Measurements from ENCODE around the gene OGG1.

OGG1 gene

DNA sequence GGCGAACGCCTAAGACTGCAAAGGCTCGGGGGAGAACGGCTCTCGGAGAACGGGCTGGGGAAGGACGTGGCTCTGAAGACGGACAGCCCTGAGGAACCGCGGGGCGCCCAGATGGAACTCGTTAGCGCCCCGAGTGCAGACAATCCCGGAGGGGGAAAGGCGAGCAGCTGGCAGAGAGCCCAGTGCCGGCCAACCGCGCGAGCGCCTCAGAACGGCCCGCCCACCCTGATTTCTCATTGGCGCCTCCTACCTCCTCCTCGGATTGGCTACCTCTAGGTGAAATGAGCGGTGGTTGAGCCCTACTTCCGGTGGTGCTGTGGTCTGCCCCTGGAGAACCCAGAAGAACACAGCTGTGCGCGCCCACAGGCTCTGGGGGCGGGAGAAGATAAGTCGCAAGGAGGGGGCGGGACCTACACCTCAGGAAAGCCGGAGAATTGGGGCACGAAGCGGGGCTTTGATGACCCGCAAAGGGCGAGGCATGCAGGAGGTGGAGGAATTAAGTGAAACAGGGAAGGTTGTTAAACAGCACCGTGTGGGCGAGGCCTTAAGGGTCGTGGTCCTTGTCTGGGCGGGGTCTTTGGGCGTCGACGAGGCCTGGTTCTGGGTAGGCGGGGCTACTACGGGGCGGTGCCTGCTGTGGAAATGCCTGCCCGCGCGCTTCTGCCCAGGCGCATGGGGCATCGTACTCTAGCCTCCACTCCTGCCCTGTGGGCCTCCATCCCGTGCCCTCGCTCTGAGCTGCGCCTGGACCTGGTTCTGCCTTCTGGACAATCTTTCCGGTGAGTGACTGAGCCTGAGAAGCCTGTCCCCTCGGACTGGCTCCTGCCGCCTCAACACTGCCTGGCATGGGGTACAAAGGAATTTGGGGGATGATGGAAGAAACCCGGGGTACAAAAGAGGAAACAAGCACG, at the start of gene OGG1:
TSS of gene OGG1 (plus strand) at position 308 of the 911 bp plus-strand sequence. CDS start at position 643, 335 bp downstream.
- DNase-seq (ENCODE audit: low read depth): peak; percentile 99

DNA sequence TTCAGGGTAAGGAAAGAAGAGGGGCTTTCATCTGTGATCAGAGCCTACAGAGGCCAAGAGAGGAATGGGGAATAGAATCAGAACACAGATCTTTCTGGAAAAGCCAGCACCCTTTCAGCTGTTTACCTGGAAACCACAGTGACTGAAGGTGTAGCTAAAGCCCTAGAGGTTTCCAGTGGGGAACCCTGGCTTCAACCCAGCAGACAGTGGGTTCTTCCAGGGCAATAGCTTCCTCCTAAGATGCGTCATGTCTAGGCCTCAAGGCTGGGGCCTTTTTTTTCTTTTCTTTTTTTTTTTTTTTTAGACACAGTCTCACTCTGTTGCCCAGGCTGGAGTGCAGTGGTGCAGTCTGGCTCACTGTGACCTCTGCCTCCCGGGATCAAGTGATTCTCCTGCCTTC, 49.2 kb upstream of the OGG1 start:
- DNase-seq (ENCODE audit: low read depth): no peak

DNA sequence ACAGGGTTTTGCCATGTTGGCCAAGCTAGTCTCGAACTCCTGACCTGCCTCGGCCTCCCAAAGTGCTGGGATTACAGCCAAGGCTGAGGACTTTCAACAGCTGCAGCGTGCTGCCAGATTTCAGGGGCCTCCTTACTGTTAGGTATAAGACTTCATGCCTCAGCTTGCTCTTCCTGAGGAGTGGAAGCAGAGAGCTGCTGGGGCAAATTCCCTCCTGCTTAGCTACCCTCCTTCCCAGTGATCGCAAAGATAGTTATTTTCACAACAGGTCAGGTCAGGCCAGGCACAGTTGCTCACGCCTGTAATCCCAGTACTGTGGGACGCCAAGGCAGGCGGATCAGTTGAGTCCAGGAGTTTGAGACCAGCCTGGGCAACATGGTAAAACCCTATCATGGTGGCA, 48.7 kb upstream of the OGG1 start:
- DNase-seq (ENCODE audit: low read depth): no peak

DNA sequence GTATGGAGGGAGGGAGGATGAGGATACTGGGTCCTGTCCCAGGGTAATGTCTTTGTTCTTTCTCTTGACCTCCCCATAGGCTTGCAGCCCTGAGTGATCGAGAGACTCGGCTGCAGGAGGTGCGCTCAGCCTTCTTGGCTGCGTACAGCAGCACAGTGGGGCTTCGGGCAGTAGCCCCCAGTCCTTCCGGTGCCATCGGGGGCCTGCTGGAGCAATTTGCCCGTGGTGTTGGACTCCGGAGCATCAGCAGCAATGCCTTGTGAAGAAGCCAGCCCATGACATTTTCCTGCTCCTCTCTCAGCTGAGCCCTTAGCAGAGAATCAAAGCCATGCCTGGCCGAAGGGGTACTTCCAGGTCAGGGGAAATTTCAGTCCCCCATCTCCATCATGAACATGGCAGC, 48.0 kb upstream of the OGG1 start:
- DNase-seq (ENCODE audit: low read depth): no peak

DNA sequence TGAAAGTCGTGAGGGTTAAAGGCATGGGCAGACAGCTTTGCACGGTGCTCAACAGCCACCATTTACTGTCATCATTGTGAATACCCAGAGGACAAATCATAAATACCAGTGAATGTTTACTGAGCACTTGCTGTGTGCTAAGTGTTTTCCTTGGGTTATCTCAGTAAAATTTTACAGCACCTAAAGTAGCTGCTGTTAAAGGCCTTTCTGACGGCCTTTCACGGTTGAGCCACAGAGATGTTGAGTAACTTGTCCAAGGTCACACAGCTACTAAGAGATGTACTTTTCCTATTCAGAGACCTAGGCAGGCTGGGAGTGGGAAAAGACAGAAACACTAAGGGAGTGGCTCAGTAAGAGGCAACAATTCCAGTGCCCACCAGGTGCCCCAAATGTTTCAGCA, 46.5 kb upstream of the OGG1 start:
- DNase-seq (ENCODE audit: low read depth): no peak

DNA sequence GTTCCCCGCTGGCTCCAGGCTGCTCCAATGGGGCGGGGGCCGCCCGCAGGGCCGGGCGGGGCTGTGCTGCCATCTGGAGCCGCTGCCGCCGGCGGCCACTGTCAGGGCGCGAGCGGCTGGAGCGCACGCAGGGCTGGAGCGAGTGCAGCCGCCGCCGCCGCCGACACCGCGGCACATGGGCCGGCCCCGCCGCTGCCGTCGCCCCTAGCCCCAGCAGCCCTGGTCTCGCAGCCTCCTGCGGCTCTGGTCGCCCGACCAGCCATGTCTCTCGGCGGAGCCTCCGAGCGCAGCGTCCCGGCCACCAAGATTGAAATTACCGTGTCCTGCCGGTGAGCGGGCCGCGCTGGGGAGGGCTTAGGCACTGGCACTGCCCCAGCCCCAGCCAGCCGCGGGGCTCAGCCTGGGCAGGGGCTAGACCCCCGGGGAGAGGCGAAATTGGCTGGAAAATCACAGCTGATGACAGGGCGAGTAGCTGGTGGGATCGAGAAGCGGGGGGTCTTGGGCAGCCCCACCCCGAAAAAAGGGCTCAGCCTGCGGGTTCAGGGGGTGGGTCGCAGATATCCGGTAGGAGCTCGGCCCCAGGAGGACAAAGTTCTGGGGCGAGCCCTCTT, 45.9 kb upstream of the OGG1 start, which contains the start of gene CPNE9:
TSS of gene CPNE9 (plus strand) at position 98 of the 611 bp plus-strand sequence. CDS start at position 262, 164 bp downstream.
- no peak for DNase-seq (ENCODE audit: low read depth)

DNA sequence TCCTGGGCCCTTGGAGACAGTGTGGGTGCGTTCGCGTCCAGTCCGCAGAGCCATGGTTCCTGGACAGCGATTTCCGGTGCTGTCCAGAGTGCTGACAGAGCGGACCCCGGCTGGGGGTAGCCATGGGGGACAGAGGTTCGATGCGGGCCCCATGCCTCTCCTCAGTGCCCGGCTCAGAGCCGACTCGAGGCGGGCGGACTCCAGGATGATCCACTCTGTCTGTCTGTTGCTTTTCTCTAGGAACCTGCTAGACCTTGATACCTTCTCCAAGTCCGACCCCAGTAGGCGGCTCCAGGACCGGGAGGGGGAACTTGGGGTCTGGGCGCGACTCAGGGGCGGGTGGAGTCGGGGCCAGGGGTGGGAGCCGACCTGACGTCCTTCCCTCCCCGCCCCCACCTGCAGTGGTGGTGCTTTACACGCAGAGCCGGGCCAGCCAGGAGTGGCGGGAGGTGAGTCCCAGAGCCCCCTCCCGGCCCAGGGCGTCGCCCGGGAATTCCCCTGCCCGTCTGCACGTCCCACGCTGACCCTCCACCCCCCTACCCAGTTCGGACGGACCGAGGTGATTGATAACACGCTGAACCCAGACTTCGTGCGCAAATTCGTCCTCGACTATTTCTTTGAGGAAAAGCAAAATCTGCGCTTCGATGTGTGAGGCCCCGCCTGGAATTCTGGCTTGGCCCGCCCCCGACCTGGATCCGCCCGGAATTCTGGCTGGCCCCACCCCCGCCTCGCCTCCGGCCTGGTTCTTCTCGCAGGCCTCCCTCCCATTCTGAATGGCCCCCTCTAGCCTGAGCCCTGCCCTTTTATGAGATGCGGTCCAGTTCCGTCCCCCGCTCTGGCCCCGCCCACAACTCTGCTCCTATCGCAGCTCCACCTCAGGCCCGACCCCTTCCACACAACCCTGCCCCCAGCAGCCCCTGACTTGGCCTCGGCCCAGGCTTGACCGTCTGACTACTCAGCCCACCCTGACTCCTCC, 45.1 kb upstream of the OGG1 start:
- peak; percentile 20 for DNase-seq (ENCODE audit: low read depth)

DNA sequence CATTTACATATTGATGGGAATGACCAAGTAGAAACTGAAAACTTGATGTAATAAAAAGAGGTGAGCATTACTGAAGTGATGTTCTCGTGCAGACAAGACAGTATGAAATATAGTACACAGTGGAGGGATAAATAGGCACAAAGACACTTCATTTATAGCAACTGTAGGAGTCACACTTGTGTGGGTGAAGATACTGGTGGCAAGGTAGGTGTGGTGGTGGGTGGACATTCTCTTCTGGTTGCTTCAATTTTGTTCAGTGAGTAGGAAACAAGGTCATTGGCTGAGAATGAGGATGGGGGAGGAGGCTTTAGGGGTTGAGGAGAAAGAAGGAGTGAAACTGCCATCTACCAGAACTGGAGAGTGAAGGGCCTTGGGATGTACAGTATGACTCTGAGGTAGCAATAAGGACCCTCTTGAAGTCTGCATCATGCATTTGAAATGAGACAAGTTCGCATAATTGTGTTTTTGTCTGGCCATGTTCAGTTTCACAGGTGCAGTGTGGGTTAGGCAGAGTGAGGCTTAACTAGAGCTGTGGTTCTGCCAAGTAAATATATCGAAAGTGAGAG, 39.5 kb upstream of the OGG1 start:
- DNase-seq (ENCODE audit: low read depth): no peak

DNA sequence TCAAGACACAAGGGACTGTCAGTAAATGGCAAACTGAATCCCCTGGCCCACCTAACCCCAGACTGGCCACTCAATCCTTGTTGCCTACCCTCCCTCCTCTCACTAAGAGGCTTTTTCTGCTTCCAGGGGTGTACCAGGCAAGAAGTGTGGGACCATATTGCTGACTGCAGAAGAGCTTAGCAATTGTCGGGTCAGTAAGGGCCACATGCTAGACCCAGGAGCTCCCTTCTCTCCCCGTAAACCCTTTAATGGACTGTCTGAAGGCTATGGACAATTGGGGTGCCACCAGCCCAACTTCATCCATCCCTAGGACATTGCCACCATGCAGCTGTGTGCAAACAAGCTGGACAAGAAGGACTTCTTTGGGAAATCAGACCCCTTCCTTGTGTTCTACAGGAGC, 37.3 kb upstream of the OGG1 start:
- no peak for DNase-seq (ENCODE audit: low read depth)

DNA sequence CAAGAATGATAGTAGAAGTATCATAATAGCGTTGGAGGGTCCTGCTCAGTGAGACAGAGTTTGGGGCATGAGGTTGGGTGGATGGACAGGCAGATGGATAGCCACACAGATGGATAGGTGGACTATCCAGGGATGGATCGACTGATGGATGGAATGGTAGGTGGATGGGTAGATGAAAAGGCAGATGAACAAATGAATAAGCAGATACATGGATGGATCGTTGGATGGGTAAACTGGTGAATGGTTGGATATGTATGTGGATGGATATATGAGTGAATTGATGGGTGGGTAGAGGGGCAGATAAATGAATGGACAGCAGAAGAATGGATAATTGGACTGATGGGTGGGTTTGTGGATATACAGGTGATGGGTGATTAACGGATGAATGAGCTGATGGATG, 36.6 kb upstream of the OGG1 start:
- DNase-seq (ENCODE audit: low read depth): no peak

DNA sequence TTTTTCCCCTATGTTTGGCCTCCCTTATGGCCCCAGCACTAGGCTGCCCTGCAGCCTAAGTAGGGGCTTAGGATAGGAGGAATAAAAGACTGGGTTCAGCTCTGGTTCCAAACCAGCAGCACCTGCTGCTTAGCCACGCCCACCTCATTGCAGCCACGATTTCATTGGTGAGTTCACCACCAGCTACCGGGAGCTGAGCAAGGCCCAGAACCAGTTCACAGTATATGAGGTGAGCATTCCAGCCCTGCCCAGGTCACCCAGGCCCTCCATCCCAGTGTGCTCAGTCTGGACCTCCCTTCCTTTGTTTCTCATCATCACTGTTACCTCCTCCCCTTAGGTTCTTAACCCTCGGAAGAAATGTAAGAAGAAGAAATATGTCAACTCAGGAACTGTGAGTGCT, 34.6 kb upstream of the OGG1 start:
- DNase-seq (ENCODE audit: low read depth): no peak

DNA sequence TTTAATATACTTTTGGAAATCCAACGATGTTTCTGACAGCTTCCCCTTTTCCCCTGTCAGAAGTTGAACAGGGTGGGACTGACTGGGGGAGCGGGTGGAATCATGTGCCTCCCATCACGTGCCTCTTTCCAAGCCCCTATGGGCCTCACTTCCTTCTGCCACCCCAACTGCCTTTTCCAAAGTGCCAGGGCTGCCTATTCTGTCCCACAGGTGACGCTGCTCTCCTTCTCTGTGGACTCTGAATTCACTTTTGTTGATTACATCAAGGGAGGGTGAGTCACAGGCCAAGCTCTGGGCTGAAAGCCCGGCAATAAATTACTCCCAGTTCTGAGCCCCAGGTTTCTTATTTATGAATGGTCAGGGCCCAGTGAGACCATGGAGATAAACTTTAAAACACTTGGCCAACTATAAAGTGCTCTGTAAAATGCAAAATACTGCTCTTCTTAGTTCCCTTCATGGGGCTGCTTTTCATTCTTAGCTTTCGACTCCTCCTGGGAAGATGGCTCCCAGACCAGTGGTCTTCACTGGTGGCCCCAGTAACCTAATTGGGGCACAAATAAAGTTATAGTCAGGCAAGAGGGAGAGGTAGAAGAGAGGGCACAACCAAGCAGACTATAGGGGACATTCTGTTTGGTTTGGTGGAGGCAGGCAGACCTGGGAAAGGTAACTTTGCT, 33.9 kb upstream of the OGG1 start:
- DNase-seq (ENCODE audit: low read depth): peak; percentile 90

DNA sequence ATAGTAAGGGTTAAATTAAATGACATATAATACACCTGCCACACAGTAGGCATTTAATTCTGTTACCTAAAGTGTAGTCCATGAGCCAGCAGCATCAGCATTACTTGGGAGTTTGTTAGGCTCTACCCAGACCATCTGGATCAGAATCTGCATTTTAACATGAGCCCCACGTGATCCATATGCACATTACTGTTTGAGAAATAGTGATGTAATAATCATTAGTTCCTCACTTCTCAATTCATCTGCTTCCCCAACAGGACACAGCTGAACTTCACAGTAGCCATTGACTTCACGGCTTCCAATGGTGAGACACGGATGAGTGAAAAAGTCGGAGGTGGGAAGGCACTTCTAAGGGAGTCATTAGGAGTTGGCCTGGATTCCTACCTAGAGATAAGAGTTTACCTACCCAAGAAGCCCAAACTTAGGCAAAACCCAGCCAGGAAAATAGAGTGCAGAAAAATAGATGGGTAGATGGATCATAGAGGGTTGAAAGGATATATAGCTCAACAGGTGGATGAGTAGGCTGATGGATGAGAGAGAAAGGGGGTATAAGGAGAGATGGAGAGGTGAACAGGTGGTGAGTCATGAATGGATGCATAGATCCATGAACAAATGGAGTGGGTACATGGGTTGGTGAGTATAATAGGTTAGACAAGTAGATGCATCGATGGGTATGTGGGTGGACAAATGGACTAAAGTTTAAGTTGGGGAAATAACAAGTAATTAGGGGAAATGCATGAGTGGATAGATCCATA, 32.8 kb upstream of the OGG1 start:
- DNase-seq (ENCODE audit: low read depth): no peak

DNA sequence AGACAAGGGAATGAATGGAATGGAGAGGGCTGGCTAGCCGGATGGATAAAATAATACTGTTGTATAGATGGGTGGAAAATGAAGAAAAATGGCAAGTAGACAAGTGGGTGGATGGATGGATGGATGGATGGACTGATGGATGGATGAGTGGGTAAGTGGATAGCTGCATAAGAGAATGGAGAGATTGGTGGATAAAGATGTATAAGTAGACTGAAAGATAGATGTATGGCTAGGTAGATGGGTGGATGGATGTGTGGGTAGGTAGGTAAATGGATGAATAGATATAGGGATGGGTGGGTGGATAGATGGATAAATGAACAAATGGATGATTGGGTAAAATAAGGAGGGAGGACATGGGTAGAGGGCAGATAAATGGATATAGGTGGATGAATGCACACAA, 32.2 kb upstream of the OGG1 start:
- DNase-seq (ENCODE audit: low read depth): no peak

DNA sequence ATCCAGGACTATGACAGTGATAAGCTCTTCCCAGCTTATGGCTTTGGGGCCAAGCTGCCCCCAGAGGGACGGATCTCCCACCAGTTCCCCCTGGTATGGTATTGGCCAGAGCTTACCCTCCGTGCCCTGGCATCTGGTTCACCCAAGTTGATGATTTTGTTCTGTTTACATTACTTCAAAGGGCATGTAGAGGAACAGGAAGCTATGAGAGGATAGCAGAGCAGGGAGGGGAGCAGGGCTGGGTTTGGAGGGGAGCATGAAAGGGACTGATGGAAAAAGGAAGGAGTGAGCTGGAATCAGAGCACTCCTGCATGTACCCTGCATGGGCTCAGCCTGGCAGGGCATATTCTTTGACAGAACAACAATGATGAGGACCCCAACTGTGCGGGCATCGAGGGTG, 31.6 kb upstream of the OGG1 start:
- no peak for DNase-seq (ENCODE audit: low read depth)

DNA sequence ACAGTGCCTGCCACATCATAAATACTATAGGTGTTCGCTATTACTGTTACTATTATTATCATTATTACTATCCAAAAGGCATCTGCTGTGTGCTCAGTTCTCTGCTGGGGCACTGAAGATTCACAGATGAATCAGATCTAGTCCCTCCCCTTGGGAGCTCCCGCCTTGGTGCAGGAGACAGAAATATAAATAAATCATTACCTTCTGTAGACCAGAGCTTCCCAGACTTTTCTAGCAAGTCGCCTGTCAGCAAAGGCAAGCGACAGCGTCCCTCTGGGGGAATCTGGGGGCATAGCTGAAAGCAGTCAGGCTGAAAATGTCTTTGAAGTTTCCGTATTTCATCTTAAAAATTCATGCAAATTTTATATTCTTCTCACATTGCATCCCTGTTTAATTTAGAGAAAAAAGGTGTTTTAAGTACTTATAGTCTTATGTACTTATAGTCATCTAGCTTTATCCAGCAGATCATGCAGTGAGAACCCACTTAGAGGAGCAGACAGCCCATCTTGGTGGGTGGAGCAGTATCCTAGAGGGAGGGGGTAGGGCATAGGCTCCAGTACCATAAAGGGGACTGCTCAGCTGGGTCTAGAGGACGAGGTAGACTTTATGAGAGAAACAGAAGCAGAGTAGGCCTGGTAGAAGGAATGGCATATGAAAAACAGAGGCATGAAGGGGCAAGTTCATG, 28.6 kb upstream of the OGG1 start:
- peak; percentile 32 for DNase-seq (ENCODE audit: low read depth)

DNA sequence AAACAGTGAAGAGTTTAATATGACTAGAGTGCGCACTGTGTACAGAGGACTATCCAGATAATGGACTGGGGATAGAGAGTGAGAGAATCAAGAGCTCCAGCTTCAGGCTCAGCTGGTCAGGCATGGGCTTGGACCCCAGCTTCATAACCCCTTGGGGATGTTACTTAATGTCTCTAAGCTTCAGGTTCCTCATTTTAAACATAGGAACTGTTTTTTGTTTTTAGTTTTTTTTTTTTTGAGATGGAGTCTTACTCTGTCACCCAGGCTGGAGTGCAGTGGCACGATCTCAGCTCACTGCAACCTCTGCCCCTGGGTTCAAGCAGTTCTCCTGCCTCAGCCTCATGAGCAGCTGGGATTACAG, 28.1 kb upstream of the OGG1 start:
- no peak for DNase-seq (ENCODE audit: low read depth)

DNA sequence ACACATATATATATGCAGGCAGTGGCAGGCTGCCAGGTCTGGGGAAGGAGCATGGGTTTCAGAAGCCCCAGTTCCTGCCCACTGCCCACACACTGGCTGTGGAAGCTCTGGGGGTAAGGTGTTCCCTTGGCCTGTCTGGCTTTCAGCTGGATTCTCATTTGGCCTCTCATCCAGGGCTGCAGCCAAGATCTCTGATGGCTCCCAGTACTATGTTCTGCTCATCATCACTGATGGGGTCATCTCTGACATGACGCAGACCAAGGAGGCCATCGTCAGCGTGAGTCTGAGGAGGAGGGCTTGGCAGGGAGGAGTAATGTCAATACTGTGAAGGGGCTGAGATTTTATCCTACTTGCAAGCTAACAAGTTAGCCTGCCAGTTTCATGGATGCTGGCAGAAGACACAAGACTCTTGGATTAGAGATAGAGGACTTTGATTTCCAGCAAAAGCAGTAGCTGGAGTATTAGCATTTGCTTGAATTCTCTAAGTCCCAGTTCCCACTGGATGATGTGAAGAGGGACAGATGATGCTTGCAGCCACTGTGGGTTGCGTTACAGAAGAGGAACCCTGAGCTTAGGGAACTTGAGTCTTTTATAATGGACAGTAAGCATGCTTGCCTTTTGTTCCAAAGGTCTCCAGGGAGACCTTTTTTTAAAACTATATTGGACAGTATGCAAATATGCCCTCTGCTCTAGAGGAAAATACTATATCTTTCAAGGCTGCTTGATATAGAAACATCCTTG, 23.8 kb upstream of the OGG1 start:
- DNase-seq (ENCODE audit: low read depth): no peak

DNA sequence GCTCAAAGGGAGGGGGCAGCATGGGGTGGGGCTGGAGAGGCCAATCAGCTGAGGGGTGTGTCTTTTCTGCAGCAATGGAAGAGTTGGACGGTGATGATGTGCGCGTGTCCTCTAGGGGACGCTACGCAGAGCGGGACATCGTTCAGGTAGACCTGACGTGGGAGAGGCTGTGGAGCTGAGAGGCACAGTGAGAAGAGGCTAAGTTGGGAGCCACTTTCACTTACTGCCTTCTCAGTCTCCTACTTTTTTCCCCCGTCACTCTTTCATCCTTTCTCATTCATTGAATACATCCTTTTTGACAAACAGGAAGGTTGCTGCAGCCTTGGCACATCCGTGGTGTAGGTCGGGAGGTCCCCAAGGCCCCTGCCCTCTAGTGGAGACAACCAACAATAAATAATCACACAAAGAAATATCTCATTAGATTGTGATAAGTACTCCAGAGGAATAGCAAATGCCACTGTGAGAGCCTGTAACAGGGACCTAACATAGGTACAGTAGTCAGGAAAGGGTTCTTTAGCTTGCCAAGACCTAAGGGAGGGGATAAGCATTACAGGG, 22.6 kb upstream of the OGG1 start:
- DNase-seq (ENCODE audit: low read depth): no peak

Data from iris pigment epithelial cell (primary cell).